GM03348 (cell line): Measurements from ENCODE around the gene ERCC6L.

ENCODE experiments used
- DNase-seq: peaks from one replicate; pipeline ENCODE4 v3.0.0; 2012; ENCODE audit warnings: low spot score

The ERCC6L gene

DNA sequence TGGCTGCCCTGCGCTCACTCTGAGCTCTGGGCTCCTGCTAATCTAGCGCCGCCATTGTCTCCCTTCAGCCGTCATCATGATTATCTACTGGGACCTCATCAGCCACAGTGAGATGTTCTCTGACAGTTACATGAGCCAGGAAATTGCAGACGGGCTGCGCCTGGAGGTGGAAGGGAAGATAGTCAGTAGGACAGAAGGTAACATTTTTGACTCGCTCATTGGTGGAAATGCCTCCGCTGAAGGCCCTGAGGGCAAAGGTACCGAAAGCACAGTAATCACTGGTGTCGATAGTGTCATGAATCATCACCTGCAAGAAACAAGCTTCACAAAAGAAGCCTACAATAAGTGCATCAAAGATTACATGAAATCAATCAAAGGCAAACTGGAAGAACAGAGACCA lies 79.1 kb downstream of the ERCC6L start:
- DNase-seq: no peak

DNA sequence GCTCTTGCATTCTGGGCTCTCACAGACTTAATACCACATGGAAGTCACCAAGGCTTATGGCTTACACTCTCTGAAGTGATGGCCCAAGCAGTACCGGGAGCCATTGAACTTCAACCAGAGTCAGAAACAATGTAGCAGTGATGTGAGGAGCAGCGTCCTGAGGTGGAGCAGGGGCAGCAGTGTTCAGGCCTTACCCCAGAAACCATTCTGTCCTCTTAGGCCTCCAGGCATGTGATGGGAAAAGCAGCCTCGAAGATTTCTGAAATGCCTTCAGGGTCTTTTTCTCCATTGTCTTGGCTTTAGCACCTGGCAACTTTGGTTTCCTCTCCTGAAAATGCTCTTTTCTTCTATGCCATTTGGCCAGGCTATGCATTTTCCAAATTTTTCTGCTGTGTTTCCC lies 80.1 kb downstream of the ERCC6L start:
- no peak for DNase-seq
